ENCODE data around the gene ERMP1.

- TF ChIP-seq EZH2 (IDR thresholded peaks at IDR 0.05; ENCODE audit: borderline replicate concordance, low read depth, low read length, severe bottlenecking) (no peak), CTCF (IDR thresholded peaks at IDR 0.05; ENCODE audit: borderline replicate concordance, extremely low read depth, low read length, poor library complexity, severe bottlenecking) (no peak)
Measured at GRCh38 chr9:5796298-5796697, 36.6 kb downstream of the ERMP1 start.

All from DND-41 (cell line).